ENCODE measurements around the gene KCNAB2. TPM values are rescaled to one million over a fixed set of nuclear protein-coding genes. Genes with fewer than 3 reads are reported as not detected.

The KCNAB2 gene
- total RNA-seq, 1 experiment from 2014 or later = 4.7 TPM

GRCh38 chr1:6097824-6098223 is 52.1 kb downstream of the KCNAB2 start:
- CTCF ChIA-PET = no interaction called here
- Mint-ChIP-seq H3K9me3 (ENCODE audit: low read depth, unreplicated experiment) (no peaks in the 10 kb centered on the region), H3K27me3 (ENCODE audit: unreplicated experiment) (peaks cover 52% of the 10 kb centered on the region), H3K4me3 (ENCODE audit: low read depth, unreplicated experiment) (no peak overlapping the region), H3K36me3 (ENCODE audit: insufficient read depth, unreplicated experiment) (no peaks in the 10 kb centered on the region), H3K4me1 (ENCODE audit: low read depth, unreplicated experiment) (no peaks in the 10 kb centered on the region), H3K27ac (ENCODE audit: unreplicated experiment) (no peak overlapping the region)
- intact Hi-C loops (cut with micrococcal nuclease; ENCODE audit: unreplicated experiment) = no loop called here
- no peak for DNase-seq
- TF ChIP-seq CTCF (IDR thresholded peaks at IDR 0.05; ENCODE audit: unreplicated experiment) = no peak
- no TSS peak for BruUV-seq (replicated peaks)

GRCh38 chr1:6098303-6099215 is 52.9 kb downstream of the KCNAB2 start:
- TF ChIP-seq CTCF (IDR thresholded peaks at IDR 0.05; ENCODE audit: unreplicated experiment) = no peak
- no TSS peak for BruUV-seq (replicated peaks)
- CTCF ChIA-PET = no interaction called here
- Mint-ChIP-seq H3K9me3 (ENCODE audit: low read depth, unreplicated experiment) (no peaks in the 10 kb centered on the region), H3K36me3 (ENCODE audit: insufficient read depth, unreplicated experiment) (no peaks in the 10 kb centered on the region), H3K4me1 (ENCODE audit: low read depth, unreplicated experiment) (no peaks in the 10 kb centered on the region), H3K4me3 (ENCODE audit: low read depth, unreplicated experiment) (no peak overlapping the region), H3K27me3 (ENCODE audit: unreplicated experiment) (peaks cover 53% of the 10 kb centered on the region), H3K27ac (ENCODE audit: unreplicated experiment) (no peak overlapping the region)
- intact Hi-C loops (cut with micrococcal nuclease; ENCODE audit: unreplicated experiment) = loop anchor here (1.0 kb wide), 1 partner anchor 45 kb away; no protein-coding TSS in a partner anchor
- DNase-seq = no peak

- intact Hi-C loops (cut with micrococcal nuclease; ENCODE audit: unreplicated experiment) = loop anchor here (1.0 kb wide), 1 partner anchor 46 kb away; no protein-coding TSS in a partner anchor
Measured at GRCh38 chr1:6099297-6099696, 53.6 kb downstream of the KCNAB2 start.

More at GRCh38 chr1:6099297-6099696, 53.6 kb downstream of the KCNAB2 start:
- Mint-ChIP-seq H3K9me3 (ENCODE audit: low read depth, unreplicated experiment) (no peaks in the 10 kb centered on the region), H3K27ac (ENCODE audit: unreplicated experiment) (no peak overlapping the region), H3K4me1 (ENCODE audit: low read depth, unreplicated experiment) (no peaks in the 10 kb centered on the region), H3K4me3 (ENCODE audit: low read depth, unreplicated experiment) (no peak overlapping the region), H3K36me3 (ENCODE audit: insufficient read depth, unreplicated experiment) (no peaks in the 10 kb centered on the region), H3K27me3 (ENCODE audit: unreplicated experiment) (peaks cover 45% of the 10 kb centered on the region)
- DNase-seq = no peak
- CTCF ChIA-PET = interaction anchor here (1.1 kb wide), 1 partner anchor 46 kb away, joined by 4 read pairs; no protein-coding TSS in a partner anchor
- no TSS peak for BruUV-seq (replicated peaks)
- TF ChIP-seq CTCF (IDR thresholded peaks at IDR 0.05; ENCODE audit: unreplicated experiment) = no peak
